ENCODE results near the gene ZFAND2B. TPM values are rescaled to one million over a fixed set of nuclear protein-coding genes. Genes with fewer than 3 reads are reported as not detected.
A peak's percentile ranks its signal among the peaks of the same experiment; 100 is the strongest.

The ZFAND2B gene
- polyA plus RNA-seq, 1 of the 3 experiments (the other 2 are of a cell fraction) = 39.9 TPM

DNA sequence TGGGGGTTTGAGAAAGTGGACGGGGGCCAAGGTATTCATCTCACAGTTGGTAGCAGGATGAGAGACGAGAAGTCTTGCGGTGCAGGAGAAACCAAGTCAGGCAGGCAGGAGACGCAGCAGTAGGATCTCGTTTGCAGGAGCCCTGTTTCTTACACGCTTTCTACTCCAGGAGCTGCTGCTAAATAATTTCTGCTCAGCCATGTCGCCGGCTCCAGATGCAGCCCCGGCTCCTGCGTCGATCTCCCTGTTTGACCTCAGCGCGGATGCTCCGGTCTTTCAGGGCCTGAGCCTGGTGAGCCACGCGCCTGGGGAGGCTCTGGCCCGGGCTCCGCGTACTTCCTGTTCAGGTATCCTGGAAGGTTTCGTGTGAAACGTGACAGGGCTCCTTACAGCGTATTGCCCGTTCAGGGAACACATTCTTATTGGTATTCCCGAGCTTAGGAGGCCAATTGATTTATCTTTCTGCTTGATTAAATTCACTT is 23.5 kb downstream of the ZFAND2B start:
- Histone ChIP-seq H3K4me3 (ENCODE audit: low read depth in 2 of 2, low read length in 1 of 2) (peak overlapping the region; percentile 82 to 87), H3K9me3 (no peaks in the 10 kb centered on the region), H2AFZ (ENCODE audit: low read depth) (peak overlapping the region; percentile 80), H3K9ac (peak overlapping the region; percentile 70), H3K9me2 (no peaks in the 10 kb centered on the region), H4K20me1 (ENCODE audit: insufficient read depth) (no peaks in the 10 kb centered on the region), H3F3A (replicated peaks; ENCODE audit: insufficient read depth) (peaks cover 11% of the 10 kb centered on the region), H3K79me2 (ENCODE audit: insufficient read depth) (peaks cover 27% of the 10 kb centered on the region), H3K27ac (ENCODE audit: low read depth in 2 of 2, low read length in 1 of 2) (peak overlapping the region; percentile 74 to 77), H3K4me2 (peak overlapping the region; percentile 87), H3K4me1 (ENCODE audit: control insufficient read depth in 1 of 2, insufficient read depth in 2 of 2, low read depth in 1 of 2, low read length in 1 of 2) (peaks cover 3 to 16% of the 10 kb centered on the region in 2 experiments; a peak in 1 of 4 replicates), H3K27me3 (ENCODE audit: insufficient read depth) (no peaks in the 10 kb centered on the region), H3K36me3 (replicated peaks in 1 of 2; ENCODE audit: control insufficient read depth in 1 of 2, insufficient read depth in 2 of 2, low read length in 1 of 2) (peaks cover 14 to 39% of the 10 kb centered on the region in 2 experiments)
- peak; percentile 65 for DNase-seq
- TF ChIP-seq TAF1 (IDR thresholded peaks at IDR 0.05; ENCODE audit: borderline replicate concordance, low read depth, low read length) = no peak
- TF ChIP-seq EZH2phosphoT487 (IDR thresholded peaks at IDR 0.05; ENCODE audit: borderline replicate concordance, low read depth) = no peak
- TF ChIP-seq RFX5 (IDR thresholded peaks at IDR 0.05; ENCODE audit: low read length) = no peak
- no peak for TF ChIP-seq YY1 (IDR thresholded peaks at IDR 0.05; ENCODE audit: low read depth)
- no peak for TF ChIP-seq TEAD4 (IDR thresholded peaks at IDR 0.05; ENCODE audit: borderline replicate concordance, insufficient read depth)
- TF ChIP-seq ELF1 (IDR thresholded peaks at IDR 0.05) = no peak
- TF ChIP-seq TCF12 (IDR thresholded peaks at IDR 0.05) = no peak
- no peak for TF ChIP-seq NRF1 (IDR thresholded peaks at IDR 0.05; ENCODE audit: low read depth, low read length)
- TF ChIP-seq RCOR1 (IDR thresholded peaks at IDR 0.05; ENCODE audit: low read length) = no peak
- TF ChIP-seq GABPA (IDR thresholded peaks at IDR 0.05; ENCODE audit: low read depth) = no peak
- WGBS (ENCODE audit: low lambda C conversion rate) = 0% methylated on average over 24 of the region's 24 CpGs
- POLR2A ChIA-PET = interaction anchor here (0.6 to 2.7 kb wide), 5 partner anchors 12 to 268 kb away, joined by 3 to 23 read pairs (median 8); partner anchors contain the start of genes ABCB6, CNPPD1, GLB1L and STK16
- CTCF ChIA-PET = interaction anchor here (0.9 to 5.1 kb wide), 8 partner anchors 11 to 70 kb away, joined by 3 to 40 read pairs (median 4); partner anchors contain the start of genes ABCB6 and NHEJ1

DNA sequence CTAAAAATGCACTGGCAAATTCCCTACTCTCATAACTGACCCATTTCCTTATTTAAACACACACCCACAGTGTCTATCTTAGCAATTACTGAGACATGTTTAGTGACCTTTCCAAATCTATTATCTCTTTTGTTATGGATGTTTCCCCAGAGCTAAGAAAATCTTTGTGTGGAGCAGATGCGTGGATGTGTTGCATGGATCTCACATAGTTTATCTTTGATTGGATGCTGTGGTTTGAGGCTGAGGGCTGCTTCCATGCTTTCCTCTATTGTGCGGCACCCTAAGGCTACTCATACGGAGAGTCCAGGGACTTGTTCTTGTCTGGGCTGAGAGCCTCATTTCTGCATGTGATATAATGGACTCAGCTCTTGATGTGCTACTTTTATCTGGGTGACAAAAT is 27.7 kb downstream of the ZFAND2B start:
- peaks cover 14 to 73% of the 10 kb centered on the region in 2 experiments for H3K36me3 ChIP-seq (replicated peaks in 1 of 2; ENCODE audit: control insufficient read depth in 1 of 2, insufficient read depth in 2 of 2, low read length in 1 of 2)
- ChIA-PET POLR2A (interaction anchor here (0.6 to 1.2 kb wide), 2 partner anchors 13 to 16 kb away, joined by 3 to 5 read pairs; partner anchors contain the start of gene ABCB6), CTCF (interaction anchor here (1.1 to 1.4 kb wide), 2 partner anchors 65 to 119 kb away, joined by 3 to 5 read pairs; no protein-coding TSS in a partner anchor)

More for the DNA sequence above, 27.7 kb downstream of the ZFAND2B start:
- no peak for DNase-seq
- Histone ChIP-seq H3K9me2 (no peaks in the 10 kb centered on the region), H3K4me1 (ENCODE audit: control insufficient read depth in 1 of 2, insufficient read depth in 2 of 2, low read depth in 1 of 2, low read length in 1 of 2) (peaks cover 3% of the 10 kb centered on the region in 2 experiments; a peak in 1 of 4 replicates), H3F3A (replicated peaks; ENCODE audit: insufficient read depth) (peaks cover 11% of the 10 kb centered on the region), H3K27ac (ENCODE audit: low read depth in 2 of 2, low read length in 1 of 2) (no peak overlapping the region), H3K4me2 (no peak overlapping the region), H3K9me3 (no peaks in the 10 kb centered on the region), H3K9ac (no peak overlapping the region), H4K20me1 (ENCODE audit: insufficient read depth) (no peaks in the 10 kb centered on the region), H3K4me3 (ENCODE audit: low read depth in 2 of 2, low read length in 1 of 2) (no peak overlapping the region), H3K79me2 (ENCODE audit: insufficient read depth) (0 out of 2 replicates have a peak, but pooled peaks cover 10% of the 10 kb centered on the region), H3K27me3 (ENCODE audit: insufficient read depth) (no peaks in the 10 kb centered on the region), H2AFZ (ENCODE audit: low read depth) (no peak overlapping the region)
- 92% methylated on average over 3 of the region's 3 CpGs for WGBS (ENCODE audit: low lambda C conversion rate)
- TF ChIP-seq RCOR1 (IDR thresholded peaks at IDR 0.05; ENCODE audit: low read length) (no peak), RFX5 (IDR thresholded peaks at IDR 0.05; ENCODE audit: low read length) (no peak), RXRA (IDR thresholded peaks at IDR 0.05; ENCODE audit: borderline replicate concordance, low read depth) (no peak), SMC3 (IDR thresholded peaks at IDR 0.05; ENCODE audit: low read depth, low read length) (no peak), POLR2AphosphoS5 (IDR thresholded peaks at IDR 0.05; ENCODE audit: low read depth, low read length) (no peak), FOSL2 (IDR thresholded peaks at IDR 0.05; ENCODE audit: borderline replicate concordance, low read depth) (no peak), TAF1 (IDR thresholded peaks at IDR 0.05; ENCODE audit: borderline replicate concordance, low read depth, low read length) (no peak), MEF2A (IDR thresholded peaks at IDR 0.05; ENCODE audit: borderline replicate concordance, low read depth) (no peak), FOXM1 (IDR thresholded peaks at IDR 0.05; ENCODE audit: low read depth) (no peak), GABPA (IDR thresholded peaks at IDR 0.05; ENCODE audit: low read depth) (no peak), MXI1 (IDR thresholded peaks at IDR 0.05; ENCODE audit: low read depth, low read length) (no peak), EP300 (IDR thresholded peaks at IDR 0.05; ENCODE audit: borderline replicate concordance in 1 of 2, low read depth in 1 of 2, low read length in 1 of 2) (no peak), GATA2 (CRISPR knock-in tag; IDR thresholded peaks at IDR 0.05) (no peak)
- TF ChIP-seq, protein P1, sequence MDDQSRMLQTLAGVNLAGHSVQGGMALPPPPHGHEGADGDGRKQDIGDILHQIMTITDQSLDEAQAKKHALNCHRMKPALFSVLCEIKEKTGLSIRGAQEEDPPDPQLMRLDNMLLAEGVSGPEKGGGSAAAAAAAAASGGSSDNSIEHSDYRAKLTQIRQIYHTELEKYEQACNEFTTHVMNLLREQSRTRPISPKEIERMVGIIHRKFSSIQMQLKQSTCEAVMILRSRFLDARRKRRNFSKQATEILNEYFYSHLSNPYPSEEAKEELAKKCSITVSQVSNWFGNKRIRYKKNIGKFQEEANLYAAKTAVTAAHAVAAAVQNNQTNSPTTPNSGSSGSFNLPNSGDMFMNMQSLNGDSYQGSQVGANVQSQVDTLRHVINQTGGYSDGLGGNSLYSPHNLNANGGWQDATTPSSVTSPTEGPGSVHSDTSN (IDR thresholded peaks at IDR 0.05) = no peak
- TF ChIP-seq, protein P2, sequence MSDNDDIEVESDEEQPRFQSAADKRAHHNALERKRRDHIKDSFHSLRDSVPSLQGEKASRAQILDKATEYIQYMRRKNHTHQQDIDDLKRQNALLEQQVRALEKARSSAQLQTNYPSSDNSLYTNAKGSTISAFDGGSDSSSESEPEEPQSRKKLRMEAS (IDR thresholded peaks at IDR 0.05; ENCODE audit: low read depth) = no peak
- TF ChIP-seq, protein P3, sequence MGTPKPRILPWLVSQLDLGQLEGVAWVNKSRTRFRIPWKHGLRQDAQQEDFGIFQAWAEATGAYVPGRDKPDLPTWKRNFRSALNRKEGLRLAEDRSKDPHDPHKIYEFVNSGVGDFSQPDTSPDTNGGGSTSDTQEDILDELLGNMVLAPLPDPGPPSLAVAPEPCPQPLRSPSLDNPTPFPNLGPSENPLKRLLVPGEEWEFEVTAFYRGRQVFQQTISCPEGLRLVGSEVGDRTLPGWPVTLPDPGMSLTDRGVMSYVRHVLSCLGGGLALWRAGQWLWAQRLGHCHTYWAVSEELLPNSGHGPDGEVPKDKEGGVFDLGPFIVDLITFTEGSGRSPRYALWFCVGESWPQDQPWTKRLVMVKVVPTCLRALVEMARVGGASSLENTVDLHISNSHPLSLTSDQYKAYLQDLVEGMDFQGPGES (IDR thresholded peaks at IDR 0.05; ENCODE audit: low read depth, low read length) = no peak

Measured in SK-N-SH (cell line).